Esophagus mucosa (tissue), 1 donor: ENCODE measurements around the gene LACTBL1. TPM values are rescaled to one million over a fixed set of nuclear protein-coding genes. Genes with fewer than 3 reads are reported as not detected.
A peak's percentile ranks its signal among the peaks of the same experiment; 100 is the strongest.

Source experiments
- ATAC-seq: fragments of 200-7000 bp; cut with Tn5 transposase; one replicate; pipeline ENCODE4 v1.9.1; 2020
- total RNA-seq: library from RNA; stranded (reverse); gene quantifications from one replicate; pipeline ENCODE4 v1.2.4, GENCODE V29; 2023
- donor health status: DM: yes; HTN: yes; CAD: no.

Gene LACTBL1
- total RNA-seq, 1 donor from 2014 or later: not detected

DNA sequence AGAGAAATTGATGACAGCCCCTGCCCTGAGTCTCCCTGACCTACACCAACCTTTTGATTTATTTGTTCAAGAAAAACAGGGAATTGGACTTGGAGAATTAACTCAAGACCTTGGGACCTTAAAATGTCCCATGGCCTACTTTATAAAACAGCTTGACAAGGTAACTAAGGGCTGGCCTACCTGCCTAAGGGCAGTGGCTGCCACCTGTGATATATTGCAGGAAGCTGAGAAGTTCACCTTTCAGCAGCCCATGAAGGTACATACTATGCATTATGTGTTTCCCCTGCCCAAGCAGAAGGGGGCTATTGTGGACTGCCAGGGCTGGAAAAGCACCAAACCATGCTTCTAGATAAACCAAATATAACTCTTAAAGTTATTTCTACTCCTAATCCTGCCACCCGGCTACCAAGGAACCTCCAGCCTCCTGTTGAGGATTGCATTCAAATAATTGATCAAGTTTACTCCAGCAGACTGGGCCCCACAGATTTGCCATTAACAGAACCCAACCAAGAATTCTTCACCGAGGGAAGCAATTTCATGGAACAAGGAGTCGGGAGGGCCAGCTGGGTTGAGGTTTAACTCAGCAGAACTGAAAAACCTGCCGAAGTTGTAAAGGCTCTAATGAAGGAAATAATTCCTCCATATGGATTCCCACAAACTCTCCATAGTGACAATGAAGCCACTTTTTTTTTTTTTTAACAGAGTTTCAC lies 28.2 kb downstream of the LACTBL1 start:
- ATAC-seq: no peak

DNA sequence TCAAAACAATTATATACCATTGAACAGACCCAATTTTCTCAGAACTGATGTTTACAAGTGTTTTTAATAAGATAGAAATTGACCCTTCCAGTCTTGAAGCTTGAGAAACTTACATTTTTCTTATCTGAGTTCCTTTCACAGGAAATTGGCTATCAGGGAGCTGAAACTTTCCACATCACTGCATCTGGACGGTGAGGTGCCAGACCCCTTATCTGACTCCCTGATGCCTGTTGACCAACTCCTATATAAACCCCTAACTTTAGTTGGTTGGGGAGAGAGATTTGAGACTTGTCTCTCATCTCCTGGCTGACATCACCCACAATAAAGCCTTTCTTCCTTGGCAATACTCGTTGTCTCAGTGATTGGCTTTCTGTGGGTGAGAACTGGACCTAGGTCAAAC lies 31.4 kb downstream of the LACTBL1 start:
- ATAC-seq: no peak

GRCh38 chr1:22936681-22937080 lies 36.0 kb downstream of the LACTBL1 start:
- ATAC-seq: no peak

DNA sequence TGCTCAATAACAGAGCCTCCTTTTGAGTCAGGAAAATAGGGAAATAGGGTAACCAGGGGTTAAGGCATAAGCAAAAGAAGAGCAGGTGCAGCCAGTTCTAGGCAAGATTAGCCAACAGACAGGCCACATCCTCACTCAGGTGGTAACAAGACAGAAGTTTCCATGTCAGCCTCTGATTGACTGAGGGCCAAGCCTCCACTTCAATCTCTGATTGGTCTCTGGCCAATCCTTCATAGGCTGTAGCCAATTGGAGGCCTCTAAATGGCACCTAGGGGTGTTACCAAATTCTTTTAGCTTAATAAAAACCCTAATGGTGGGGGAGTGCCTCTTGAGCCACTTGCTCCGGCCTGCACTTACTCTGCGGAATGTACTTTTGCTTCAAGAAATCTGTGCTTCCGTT lies 37.2 kb downstream of the LACTBL1 start:
- ATAC-seq: no peak

DNA sequence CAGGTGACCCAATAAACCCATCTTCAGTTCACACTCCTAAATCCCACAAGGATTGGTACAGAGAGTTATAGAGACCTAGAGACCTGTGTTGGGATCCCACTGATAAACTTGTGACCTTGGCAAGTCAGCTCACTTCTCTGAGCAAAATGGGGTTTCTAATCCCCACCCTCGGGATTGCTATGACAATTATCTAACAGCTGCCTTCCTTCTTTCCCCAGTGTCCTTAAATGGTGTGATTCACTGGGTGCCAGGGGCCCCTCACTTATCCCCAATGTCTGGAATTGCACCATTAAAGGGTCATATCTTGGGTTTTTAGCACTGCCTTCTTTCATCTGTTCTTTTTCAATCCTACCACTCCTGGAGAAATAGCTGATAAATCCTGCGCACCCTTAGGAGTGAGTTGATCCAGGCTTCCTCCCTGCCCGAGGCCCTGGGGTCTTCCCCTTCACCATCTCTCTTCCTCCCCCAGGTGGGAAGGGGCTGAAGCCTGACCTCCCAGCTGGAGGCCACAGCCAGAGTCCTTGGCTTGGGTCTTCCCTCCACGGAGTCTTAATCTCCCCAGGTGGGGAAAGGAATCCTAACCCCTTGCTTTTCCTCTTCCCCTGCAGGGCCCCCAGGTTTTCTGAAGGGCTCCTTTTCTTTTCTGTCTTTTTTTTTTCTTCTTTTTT lies 39.7 kb downstream of the LACTBL1 start:
- ATAC-seq: no peak

DNA sequence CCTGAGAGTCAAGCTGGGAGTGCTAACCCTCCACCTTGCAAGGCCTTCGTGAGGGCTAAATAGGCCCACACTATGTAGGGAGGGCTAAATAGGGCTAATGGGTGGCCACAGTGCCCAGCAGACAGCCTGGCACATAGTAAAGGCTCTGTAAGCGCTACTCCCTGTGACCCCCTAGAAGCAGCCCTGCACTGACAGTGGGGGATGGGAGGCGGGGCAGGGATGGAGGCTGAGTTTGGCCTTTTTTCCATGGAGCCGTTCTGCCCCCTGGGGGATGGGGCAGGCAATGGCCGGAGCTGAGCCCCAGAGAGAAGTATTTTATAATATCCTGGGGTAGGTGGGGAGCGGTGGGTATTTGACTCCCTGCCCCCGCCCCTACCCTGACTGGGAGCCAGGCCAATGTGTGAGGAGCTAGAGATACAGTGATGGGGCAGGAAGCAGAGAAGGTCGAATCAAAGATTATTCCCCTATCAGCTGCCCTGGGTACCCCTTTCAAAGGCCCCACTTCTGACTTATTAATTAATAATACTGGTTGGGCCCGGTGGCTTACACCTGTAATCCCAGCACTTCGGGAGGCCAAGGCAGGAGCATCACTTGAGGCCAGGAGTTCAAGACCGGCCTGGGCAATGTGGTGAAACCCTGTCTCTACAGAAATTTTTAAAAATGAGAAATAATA lies 42.3 kb downstream of the LACTBL1 start:
- ATAC-seq: peak; percentile 58

GRCh38 chr1:22925111-22925510 lies 47.6 kb downstream of the LACTBL1 start:
- ATAC-seq: peak; percentile 8

- no peak for ATAC-seq
These were observed 50.0 kb downstream of the LACTBL1 start for GRCh38 chr1:22922640-22923039.

DNA sequence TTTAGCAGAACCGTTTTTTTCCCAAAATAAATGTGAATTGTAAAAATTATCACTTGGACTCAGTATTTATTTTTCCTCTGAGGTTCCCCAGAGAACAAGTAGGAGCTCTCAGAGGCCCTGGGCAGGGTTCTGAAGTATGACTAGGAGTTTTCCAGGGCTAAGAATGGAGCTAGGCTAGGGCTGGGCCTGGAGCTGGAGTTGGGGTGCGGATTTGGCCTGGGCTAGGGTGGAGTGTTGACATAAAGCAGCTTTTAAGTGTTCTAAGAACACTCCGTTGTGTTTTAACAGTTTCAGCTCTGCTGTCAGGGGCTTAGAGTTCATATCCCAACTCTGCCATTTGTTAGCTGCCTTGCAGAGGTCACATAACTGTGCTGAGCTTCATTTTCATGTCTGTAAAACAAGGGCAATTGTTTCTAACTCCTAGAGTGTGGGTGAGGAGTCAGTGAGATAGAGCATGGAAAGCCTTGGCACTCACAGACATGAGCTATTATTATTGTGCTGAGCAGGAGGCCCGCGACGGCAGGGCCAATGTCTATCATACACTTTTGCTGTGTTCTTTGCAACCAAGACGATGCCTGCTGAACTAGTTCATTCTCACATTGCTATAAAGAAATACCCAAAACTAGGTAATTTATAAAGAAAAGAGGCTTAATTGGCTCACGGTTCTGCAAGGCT lies 51.1 kb downstream of the LACTBL1 start:
- no peak for ATAC-seq

GRCh38 chr1:22920734-22921451 lies 51.8 kb downstream of the LACTBL1 start:
- no peak for ATAC-seq

DNA sequence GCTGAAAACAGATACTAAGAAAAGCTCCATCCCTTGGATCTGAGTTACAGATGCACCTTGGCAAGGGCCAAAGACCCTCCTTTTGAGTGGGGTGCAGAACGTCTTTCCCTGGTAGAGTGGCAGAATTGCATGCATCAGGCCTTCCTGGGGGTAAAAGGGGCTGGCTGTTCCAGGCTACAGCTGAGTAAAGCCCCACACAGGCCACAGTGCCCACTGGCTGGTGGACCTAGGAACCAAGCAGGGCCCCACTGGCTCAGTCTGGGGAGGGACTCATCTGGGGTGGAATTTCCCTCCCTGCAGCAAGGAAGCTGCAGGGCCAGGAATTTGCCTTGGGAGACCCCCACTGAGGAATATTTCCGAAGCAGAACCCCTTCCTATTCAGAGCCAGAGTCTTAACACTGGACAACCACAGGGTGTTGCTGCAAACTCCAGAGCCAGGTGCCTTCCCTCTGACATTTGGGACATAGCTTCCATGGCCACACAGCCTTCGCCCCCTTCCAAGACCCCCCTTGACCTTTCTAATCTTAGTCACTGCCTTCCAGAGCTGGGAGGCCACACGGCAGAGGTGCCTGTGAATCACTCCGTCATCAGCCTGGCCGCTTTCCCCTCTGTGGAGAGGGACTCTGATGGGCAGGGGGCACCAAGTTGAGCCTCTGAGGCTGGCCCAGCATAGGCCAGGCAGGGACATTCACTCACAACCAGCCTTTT lies 52.5 kb downstream of the LACTBL1 start:
- no peak for ATAC-seq

DNA sequence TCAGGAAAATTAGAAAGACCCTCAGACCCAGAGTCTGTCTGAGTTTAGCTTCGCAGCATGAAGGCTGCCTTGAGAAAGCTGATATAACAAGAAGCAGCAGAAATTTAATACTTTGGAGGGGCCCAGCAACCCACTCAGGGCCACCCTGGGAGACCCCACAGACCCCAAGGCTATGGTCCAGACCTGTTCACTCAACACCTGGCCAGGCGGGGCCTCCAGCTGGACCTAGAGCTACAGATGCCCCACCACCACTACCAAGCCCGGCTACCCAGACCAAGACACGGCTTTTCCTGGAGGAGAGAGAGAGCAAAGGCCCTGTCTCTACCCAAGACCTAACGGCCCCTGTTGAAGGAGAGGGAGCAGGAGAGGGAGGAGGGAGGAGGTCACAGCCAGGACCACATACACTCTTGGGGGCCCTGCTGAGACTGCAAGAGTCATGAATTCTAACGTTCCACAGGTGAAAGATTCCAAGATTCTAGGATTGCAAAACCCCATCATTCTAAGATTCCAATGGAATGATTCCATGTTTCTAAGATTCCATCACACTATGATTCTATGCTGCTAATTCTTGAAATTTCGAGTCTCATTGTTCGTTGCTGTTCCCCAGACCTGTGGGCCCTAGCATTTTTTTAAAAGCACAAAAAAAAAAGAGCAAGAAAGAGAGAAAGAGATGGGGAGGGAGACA lies 53.2 kb downstream of the LACTBL1 start:
- ATAC-seq: no peak

DNA sequence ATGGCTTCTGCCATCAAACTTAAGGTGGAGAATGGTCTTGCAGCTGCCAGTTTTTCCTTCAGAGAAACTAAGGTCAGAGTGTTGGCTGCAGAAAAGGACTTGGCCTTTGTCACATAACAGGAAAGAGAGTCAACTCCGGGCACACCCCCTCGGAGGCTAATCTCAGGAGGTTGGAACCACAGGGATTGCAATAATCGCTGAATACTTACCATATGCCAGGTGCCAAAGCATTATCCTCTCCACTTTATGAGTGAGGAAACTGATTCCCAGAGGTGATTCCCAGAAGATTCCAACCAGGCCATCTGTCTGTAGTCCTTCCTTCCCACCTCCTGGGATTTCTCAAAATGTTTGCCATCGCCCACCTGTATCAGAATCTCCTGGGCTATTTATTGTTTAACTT lies 54.0 kb downstream of the LACTBL1 start:
- ATAC-seq: no peak

- ATAC-seq: no peak
These were observed 54.7 kb downstream of the LACTBL1 start for GRCh38 chr1:22917989-22918388.

DNA sequence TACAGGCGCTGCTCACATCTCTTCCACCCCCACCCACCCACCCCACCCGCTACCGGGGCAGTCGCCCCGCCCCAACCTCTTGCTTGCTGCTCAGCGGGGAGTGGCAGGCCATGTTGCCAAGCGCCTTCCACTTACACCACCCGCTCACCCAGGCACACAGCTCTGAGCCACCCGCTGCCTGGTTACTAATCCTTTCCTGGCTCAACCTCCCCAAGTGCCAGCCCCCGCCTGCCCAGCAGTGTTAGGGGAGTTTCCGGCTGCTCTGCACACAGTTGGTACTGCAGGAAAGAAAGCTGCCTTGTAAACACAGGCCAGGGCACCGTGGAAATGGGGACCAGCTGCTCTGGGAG lies 56.2 kb downstream of the LACTBL1 start:
- ATAC-seq: peak; percentile 83

- no peak for ATAC-seq
These were observed 56.7 kb downstream of the LACTBL1 start for GRCh38 chr1:22915816-22916470.

DNA sequence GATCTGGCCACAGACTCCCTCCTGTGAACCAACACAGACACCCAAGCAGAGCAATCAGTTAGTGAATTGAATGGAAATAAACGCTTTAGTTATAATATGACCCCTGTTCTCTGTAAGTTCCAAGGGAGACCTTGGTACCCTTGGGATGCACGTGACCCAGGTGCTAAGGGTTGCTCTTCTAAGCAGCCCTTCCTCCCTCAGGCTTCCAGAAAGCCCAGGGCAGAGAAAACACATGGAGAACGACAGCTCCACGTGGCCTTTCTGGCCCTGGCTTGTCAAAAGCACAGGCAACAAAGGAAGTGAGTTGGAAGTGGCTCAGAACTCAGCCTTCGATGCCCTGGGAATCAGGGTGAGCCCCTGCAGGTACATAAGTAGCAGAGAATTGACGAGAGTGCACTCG lies 57.4 kb downstream of the LACTBL1 start:
- ATAC-seq: no peak

DNA sequence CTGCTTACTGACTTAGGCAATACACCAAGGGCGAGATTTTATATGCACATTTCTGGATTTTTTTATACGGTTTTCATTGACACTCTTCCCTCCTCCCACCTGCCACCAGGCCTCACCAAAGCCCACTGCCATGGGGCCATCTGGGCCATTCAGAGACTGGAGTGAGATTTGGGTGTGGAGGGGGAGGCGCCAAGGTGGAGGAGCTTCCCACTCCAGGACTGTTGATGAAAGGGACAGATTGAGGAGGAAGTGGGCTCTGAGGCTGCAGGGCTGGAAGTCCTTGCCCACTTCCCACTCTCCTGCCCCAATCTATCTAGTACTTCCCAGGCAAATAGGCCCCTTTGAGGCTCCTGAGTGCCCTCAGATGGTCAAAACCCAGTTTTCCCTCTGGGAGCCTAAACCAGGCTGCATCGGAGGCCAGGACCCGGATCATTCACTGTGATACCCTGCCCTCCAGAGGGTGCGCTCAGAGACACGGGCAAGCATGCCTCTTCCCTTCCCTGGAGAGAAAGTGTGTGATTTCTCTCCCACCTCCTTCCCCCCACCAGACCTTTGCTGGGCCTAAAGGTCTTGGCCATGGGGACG lies 57.9 kb downstream of the LACTBL1 start:
- ATAC-seq: no peak

GRCh38 chr1:22914156-22914555 lies 58.5 kb downstream of the LACTBL1 start:
- ATAC-seq: no peak

- ATAC-seq: no peak
These were observed 59.1 kb downstream of the LACTBL1 start for GRCh38 chr1:22913421-22914141.
